Endothelial cell of umbilical vein (primary cell): ENCODE measurements around the gene PNPLA1. TPM values are rescaled to one million over a fixed set of nuclear protein-coding genes. Genes with fewer than 3 reads are reported as not detected.

Source experiments
- BruUV-seq: library from RNA; stranded (reverse); fragments of 400-500 nt; replicated peaks from 2 replicates; lab custom pipeline; 2021; lab: Mats Ljungman, UMichigan
- CTCF ChIA-PET: fragments of 300-600, 350-600 bp; sonication (Branson Sonifier 250); formaldehyde crosslinking; loops from one replicate; lab custom pipeline; 2021; ENCODE audit warnings: antibody characterized with exemption, inconsistent platforms; lab: Charles Lee
- POLR2A ChIA-PET: fragments of 300-600, 350-600 bp; sonication (Branson Sonifier 250); formaldehyde crosslinking; loops from one replicate; lab custom pipeline; 2021; ENCODE audit warnings: antibody characterized with exemption, inconsistent platforms; lab: Charles Lee
- DNase-seq: peaks from one replicate; pipeline ENCODE4 v3.0.0-alpha.2; 2011; ENCODE audit warnings: low read depth, low spot score
- FAIRE-seq: peaks from 2 replicates; lab custom pipeline; 2011; peaks lifted over from hg19 to GRCh38; lab: Jason Lieb, UNC
- H2AFZ ChIP-seq: 2 replicates; pipeline ENCODE4 v1.6.0; 2012; ENCODE audit warnings: low read depth, low read length, control low read depth, inconsistent platforms
- H3K27ac ChIP-seq: 2 replicates; pipeline ENCODE4 v1.5.1; 2011; ENCODE audit warnings: low read depth, mild to moderate bottlenecking, control low read depth, low read length, moderate library complexity; ENCODE audit not compliant: insufficient read depth
- H3K27me3 ChIP-seq, 2 experiments: 2 replicates each; pipeline versions ENCODE4 v1.6.0 to v1.6.1; 2011; ENCODE audit warnings: low read length in 2 of 2, mixed read lengths in 1 of 2; ENCODE audit not compliant: control insufficient read depth in 2 of 2, insufficient read depth in 2 of 2
- H3K36me3 ChIP-seq, 2 experiments: 2 replicates in 1 of 2; 3 replicates in 1 of 2; pipeline ENCODE4 v1.5.1; 2011; ENCODE audit warnings: low read length in 2 of 2, mild to moderate bottlenecking in 1 of 2, moderate library complexity in 1 of 2; ENCODE audit not compliant: control insufficient read depth in 2 of 2, insufficient read depth in 2 of 2; ENCODE audit errors: extremely low read depth in 1 of 2
- H3K4me1 ChIP-seq: 3 replicates; pipeline ENCODE4 v1.5.1; 2011; ENCODE audit warnings: mild to moderate bottlenecking, low read length; ENCODE audit not compliant: control insufficient read depth, insufficient read depth; ENCODE audit errors: extremely low read depth
- H3K4me2 ChIP-seq: 2 replicates; pipeline ENCODE4 v1.6.1; 2011; ENCODE audit warnings: low read length, control low read depth, mixed read lengths; ENCODE audit not compliant: insufficient read depth
- H3K4me3 ChIP-seq, 3 experiments: fragments of 200-600 bp in 1 of 3; sonication (generic), shearing (Covaris generic) in 1 of 3; replicated peaks in 1 of 3; 2 replicates each; pipeline ENCODE4 v1.5.1; 2011 to 2016; ENCODE audit warnings: control low read depth in 3 of 3, low read length in 3 of 3, mild to moderate bottlenecking in 2 of 3, inconsistent platforms in 1 of 3, low read depth in 1 of 3, moderate library complexity in 1 of 3; ENCODE audit not compliant: insufficient read depth in 1 of 3
- H3K79me2 ChIP-seq: 2 replicates; pipeline ENCODE4 v1.6.0; 2012; ENCODE audit warnings: low read length, inconsistent platforms; ENCODE audit not compliant: control insufficient read depth, insufficient read depth
- H3K9ac ChIP-seq: replicated peaks from 2 replicates; pipeline ENCODE3; 2011; ENCODE audit warnings: low read length, control low read depth; ENCODE audit not compliant: insufficient read depth; ENCODE audit errors: extremely low read depth
- H3K9me1 ChIP-seq: replicated peaks from 3 replicates; pipeline ENCODE4 v1.6.0; 2011; ENCODE audit warnings: mild to moderate bottlenecking, low read length; ENCODE audit not compliant: control insufficient read depth, insufficient read depth; ENCODE audit errors: extremely low read depth
- H3K9me3 ChIP-seq: replicated peaks from 2 replicates; pipeline ENCODE4 v1.5.1; 2012; ENCODE audit warnings: low read length, inconsistent platforms; ENCODE audit not compliant: control insufficient read depth, insufficient read depth
- H4K20me1 ChIP-seq: replicated peaks from 2 replicates; pipeline ENCODE3; 2011; ENCODE audit warnings: mild to moderate bottlenecking, low read length; ENCODE audit not compliant: control insufficient read depth, insufficient read depth; ENCODE audit errors: extremely low read depth
- EZH2 ChIP-seq: IDR thresholded peaks from 2 replicates; pipeline ENCODE4 v1.6.1; 2012; ENCODE audit warnings: borderline replicate concordance, low read depth, mild to moderate bottlenecking, moderate library complexity, low read length, inconsistent platforms; ENCODE audit not compliant: severe bottlenecking
- FOS ChIP-seq: IDR thresholded peaks from 2 replicates; pipeline ENCODE4 v1.6.1; 2011; ENCODE audit warnings: mild to moderate bottlenecking, low read length, moderate library complexity, borderline replicate concordance; ENCODE audit not compliant: insufficient read depth
- GATA2 ChIP-seq: IDR thresholded peaks from 2 replicates; pipeline ENCODE4 v1.7.0; 2011; ENCODE audit warnings: low read depth, mild to moderate bottlenecking, moderate library complexity, mixed read lengths, low read length; ENCODE audit not compliant: insufficient read length, insufficient read depth
- JUN ChIP-seq: IDR thresholded peaks from 2 replicates; pipeline ENCODE4 v1.6.1; 2011; ENCODE audit warnings: borderline replicate concordance, low read depth; ENCODE audit not compliant: insufficient read length, insufficient read depth
- MYC ChIP-seq: IDR thresholded peaks from one replicate; pipeline ENCODE4 v1.6.1; 2011; ENCODE audit warnings: mild to moderate bottlenecking, low read depth, low read length
- POLR2A ChIP-seq: IDR thresholded peaks from 2 replicates; pipeline ENCODE4 v1.6.1; 2012; ENCODE audit warnings: low read depth, mild to moderate bottlenecking, control low read depth, low read length
- POLR2AphosphoS5 ChIP-seq: IDR thresholded peaks from 2 replicates; pipeline ENCODE4 v1.6.1; 2012; ENCODE audit warnings: low read depth, mild to moderate bottlenecking, control low read depth, low read length, moderate library complexity; ENCODE audit not compliant: insufficient read depth
- dilution Hi-C: fragments of 300-500 bp; cut with MboI; formaldehyde crosslinking; loops from one replicate; pipeline ENCODE4 v1.15.0; 2019; ENCODE audit warnings: low sequenced_read_pairs; ENCODE audit not compliant: extremely low pct_ligation_motif_present
- intact Hi-C: fragments of 100-400 bp; cut with micrococcal nuclease; formaldehyde crosslinking; loops from one replicate; pipeline ENCODE4 v1.10.0; 2022
- polyA plus RNA-seq, 4 experiments: library from polyadenylated mRNA; depleted of rRNA in 3 of 4; stranded (reverse) in 3 of 4; unstranded in 1 of 4; fragments of >200 nt; gene quantifications; 2 replicates each; pipeline versions ENCODE4 v1.2.1 to v1.2.3, GENCODE V29; 2011 to 2012; ENCODE audit warnings: missing spikeins in 1 of 4
- total RNA-seq: library from RNA; stranded (reverse); gene quantifications from 2 replicates; pipeline ENCODE4 v1.2.3, GENCODE V29; 2021
- TF ChIP-seq, protein P1 (sequence below), 2 donors: IDR thresholded peaks; 1 replicate in 1 of 2; 2 replicates in 1 of 2; pipeline ENCODE4 v1.5.1; 2011; ENCODE audit warnings: low read length in 2 of 2, mild to moderate bottlenecking in 2 of 2, moderate library complexity in 2 of 2, control low read depth in 1 of 2, inconsistent platforms in 1 of 2, low read depth in 1 of 2; ENCODE audit not compliant: insufficient read depth in 1 of 2; ENCODE audit errors: extremely low read depth in 1 of 2
- TF ChIP-seq, protein P2 (sequence below): IDR thresholded peaks from 2 replicates; pipeline ENCODE4 v1.6.1; 2011; ENCODE audit not compliant: insufficient read depth, insufficient read length

PNPLA1 gene
- total and polyA plus RNA-seq, 2 donors (not counting 3 experiments of a cell fraction or from before 2014, with no cell fraction given) = not detected

DNA sequence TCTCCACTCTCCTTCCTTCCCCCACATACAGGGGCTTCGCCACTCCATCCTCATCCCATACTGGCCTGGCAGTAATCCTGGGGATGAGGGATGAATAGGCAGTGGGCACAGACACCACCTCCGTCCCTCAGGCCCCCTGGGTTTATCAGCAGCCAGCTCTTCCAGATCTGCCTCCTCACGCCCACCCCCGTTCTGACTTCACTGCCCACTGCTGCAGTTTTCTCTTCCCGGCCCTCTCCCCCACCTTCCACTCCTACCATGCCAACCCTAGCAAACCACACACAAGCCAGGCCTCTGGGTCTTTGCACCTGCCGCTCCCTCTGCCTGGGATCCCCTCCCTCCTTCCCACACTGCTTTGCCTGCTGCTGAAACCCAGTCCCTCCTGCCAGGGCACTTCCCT is 22.3 kb downstream of the PNPLA1 start:
- dilution Hi-C loops (no loop called here), intact Hi-C loops (no loop called here)
- CTCF ChIA-PET = interaction anchor here (8.8 kb wide), 1 partner anchor 11 kb away, joined by 79 read pairs; no protein-coding TSS in a partner anchor
- no TSS peak for BruUV-seq
- FAIRE-seq (no peak), DNase-seq (no peak)
- H3K9me3 ChIP-seq = no peaks in the 10 kb centered on the region
- TF ChIP-seq FOS (no peak), GATA2 (no peak), MYC (no peak), POLR2AphosphoS5 (no peak), JUN (no peak), EZH2 (no peak), POLR2A (no peak)
- TF ChIP-seq, protein P1, sequence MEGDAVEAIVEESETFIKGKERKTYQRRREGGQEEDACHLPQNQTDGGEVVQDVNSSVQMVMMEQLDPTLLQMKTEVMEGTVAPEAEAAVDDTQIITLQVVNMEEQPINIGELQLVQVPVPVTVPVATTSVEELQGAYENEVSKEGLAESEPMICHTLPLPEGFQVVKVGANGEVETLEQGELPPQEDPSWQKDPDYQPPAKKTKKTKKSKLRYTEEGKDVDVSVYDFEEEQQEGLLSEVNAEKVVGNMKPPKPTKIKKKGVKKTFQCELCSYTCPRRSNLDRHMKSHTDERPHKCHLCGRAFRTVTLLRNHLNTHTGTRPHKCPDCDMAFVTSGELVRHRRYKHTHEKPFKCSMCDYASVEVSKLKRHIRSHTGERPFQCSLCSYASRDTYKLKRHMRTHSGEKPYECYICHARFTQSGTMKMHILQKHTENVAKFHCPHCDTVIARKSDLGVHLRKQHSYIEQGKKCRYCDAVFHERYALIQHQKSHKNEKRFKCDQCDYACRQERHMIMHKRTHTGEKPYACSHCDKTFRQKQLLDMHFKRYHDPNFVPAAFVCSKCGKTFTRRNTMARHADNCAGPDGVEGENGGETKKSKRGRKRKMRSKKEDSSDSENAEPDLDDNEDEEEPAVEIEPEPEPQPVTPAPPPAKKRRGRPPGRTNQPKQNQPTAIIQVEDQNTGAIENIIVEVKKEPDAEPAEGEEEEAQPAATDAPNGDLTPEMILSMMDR (IDR thresholded peaks at IDR 0.05; ENCODE audit: extremely low read depth in 1 of 2, insufficient read depth in 1 of 2, low read depth in 1 of 2, low read length in 2 of 2) = no peak
- TF ChIP-seq, protein P2, sequence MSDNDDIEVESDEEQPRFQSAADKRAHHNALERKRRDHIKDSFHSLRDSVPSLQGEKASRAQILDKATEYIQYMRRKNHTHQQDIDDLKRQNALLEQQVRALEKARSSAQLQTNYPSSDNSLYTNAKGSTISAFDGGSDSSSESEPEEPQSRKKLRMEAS = no peak
- H3K9ac ChIP-seq = no peak overlapping the region
- H3K4me3 ChIP-seq = no peak overlapping the region
- H3K27ac ChIP-seq = no peak overlapping the region
- no peak overlapping the region for H3K4me2 ChIP-seq
- POLR2A ChIA-PET = no interaction called here
- no peaks in the 10 kb centered on the region for H3K9me1 ChIP-seq
- H3K79me2 ChIP-seq = no peaks in the 10 kb centered on the region
- H4K20me1 ChIP-seq = no peaks in the 10 kb centered on the region
- no peaks in the 10 kb centered on the region for H3K36me3 ChIP-seq
- peaks cover 6 to 7% of the 10 kb centered on the region in 2 experiments for H3K27me3 ChIP-seq
- H3K4me1 ChIP-seq = peaks cover 17% of the 10 kb centered on the region
- H2AFZ ChIP-seq = no peak overlapping the region
